GM18907 (cell line): ENCODE data around the gene BCKDK.

ENCODE experiments used
- ATAC-seq: cut with Tn5 transposase; IDR thresholded peaks from one replicate; pipeline ENCODE4 v1.9.1; 2021; ENCODE audit warnings: mild to moderate bottlenecking, moderate library complexity; ENCODE audit not compliant: unreplicated experiment

The BCKDK gene

GRCh38 chr16:31080035-31080629, 28.1 kb upstream of the BCKDK start:
- ATAC-seq, result no peak

DNA sequence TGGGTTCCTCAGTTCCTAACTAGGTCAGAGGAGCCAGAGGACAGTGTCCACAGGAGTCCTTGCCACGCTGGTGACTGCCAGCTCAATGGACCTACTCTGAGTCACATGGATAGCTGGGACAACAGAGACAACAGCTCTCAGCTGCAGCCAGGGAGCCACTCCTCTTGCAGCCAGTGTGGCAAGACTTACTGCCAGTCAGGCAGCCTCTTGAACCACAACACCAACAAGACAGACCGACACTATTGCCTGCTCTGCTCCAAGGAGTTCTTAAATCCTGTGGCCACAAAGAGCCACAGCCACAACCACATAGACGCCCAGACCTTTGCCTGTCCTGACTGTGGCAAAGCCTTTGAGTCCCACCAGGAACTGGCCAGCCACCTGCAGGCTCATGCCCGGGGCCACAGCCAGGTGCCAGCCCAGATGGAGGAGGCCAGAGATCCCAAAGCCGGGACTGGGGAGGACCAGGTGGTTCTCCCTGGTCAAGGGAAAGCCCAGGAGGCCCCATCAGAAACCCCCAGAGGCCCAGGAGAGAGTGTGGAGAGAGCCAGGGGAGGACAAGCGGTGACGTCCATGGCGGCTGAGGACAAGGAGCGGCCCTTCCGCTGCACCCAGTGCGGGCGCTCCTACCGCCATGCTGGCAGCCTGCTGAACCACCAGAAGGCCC, 27.3 kb upstream of the BCKDK start:
- ATAC-seq, result no peak

DNA sequence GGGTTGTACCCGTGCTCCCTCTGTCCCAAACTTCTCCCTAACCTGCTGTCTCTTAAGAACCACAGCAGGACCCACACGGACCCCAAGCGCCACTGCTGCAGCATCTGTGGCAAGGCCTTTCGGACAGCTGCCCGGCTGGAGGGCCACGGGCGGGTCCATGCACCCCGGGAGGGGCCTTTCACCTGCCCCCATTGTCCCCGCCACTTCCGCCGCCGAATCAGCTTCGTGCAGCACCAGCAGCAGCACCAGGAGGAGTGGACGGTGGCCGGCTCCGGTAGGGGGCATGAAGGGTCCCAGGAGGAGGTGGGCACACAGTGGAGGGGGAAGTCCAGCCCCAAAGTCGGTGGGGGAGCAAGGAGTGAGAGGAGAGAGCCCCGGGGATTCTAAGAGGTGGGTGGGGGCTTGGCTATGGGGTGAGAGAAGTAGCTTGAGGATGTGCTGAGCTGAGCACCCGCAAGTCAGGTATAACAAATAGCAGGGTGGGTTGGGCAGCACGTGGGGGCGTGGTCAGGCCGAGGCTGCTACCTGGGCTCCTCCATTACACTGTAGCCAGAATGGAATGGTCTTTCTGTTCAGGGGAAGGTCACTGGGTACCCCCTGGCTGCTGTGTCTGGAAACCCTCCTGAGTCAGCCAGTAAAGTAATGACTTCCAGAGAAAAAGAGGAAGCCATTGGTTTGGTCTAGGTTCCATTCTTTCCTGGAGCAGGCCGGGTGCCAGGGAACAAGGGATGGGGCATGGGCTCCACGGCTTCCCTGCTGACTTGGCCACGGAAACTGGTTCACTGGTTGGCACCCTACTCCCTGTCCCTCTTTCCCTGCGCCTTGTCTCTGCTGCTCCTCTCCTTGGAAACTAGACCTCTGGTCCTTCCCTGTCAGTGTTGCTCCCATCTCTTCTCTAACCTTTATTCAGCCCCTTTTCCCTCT, 26.5 kb upstream of the BCKDK start:
- ATAC-seq, result no peak

DNA sequence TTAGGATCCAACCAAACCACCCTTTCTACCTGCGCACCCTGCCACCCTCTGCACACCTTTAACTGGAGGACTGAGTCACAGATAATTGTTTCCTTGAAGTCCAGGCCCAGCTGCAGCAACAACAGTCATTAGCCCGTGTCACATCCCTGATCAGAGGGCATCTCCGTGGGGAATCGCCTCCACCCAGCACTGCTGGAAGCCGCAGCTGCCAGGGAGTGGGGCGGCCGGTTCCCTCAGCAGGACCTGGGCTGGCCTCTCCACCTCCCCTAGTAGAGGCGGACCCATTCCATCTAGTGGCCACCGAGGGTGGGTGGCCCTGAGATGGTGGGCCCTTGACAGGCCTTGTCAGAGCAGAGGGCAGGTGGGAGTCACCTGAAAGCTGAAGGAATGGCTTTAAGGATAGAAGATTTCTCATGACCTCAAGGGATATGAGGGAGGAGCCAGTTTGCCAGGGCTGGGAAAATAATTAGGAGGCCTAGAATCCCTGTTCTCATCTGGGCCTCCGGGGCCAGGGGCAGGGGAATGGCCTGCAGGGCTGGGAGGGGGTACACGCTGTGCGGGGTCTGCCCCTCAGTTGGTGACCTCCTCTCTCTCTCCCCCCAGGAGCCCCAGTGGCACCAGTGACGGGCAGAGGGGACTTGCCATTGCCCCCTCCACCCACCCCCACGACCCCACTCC, 25.7 kb upstream of the BCKDK start:
- no peak for ATAC-seq

DNA sequence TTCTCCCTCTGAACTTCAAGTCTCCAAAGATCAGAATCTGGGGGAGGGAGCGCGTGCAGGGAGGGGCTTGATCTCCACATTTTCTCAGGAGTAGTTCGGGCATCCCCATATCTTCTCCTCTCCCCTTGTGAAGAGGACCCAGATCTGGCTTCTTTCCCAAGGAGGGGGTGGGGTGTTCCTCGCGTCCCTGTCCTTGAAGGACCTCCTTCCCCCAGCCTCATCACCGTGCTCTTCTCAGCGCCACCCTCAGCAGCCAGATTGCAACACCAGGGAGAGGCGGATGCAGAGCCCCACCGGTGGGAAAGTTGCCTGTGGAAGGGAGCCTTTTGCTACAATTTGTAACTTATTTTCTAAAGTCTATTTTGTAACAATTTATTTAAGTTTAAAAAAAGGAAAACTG, 25.1 kb upstream of the BCKDK start:
- ATAC-seq, result no peak

- ATAC-seq, result no peak
Observed at GRCh38 chr16:31083556-31083955, 24.6 kb upstream of the BCKDK start.

GRCh38 chr16:31083981-31084380, 24.2 kb upstream of the BCKDK start:
- no peak for ATAC-seq

DNA sequence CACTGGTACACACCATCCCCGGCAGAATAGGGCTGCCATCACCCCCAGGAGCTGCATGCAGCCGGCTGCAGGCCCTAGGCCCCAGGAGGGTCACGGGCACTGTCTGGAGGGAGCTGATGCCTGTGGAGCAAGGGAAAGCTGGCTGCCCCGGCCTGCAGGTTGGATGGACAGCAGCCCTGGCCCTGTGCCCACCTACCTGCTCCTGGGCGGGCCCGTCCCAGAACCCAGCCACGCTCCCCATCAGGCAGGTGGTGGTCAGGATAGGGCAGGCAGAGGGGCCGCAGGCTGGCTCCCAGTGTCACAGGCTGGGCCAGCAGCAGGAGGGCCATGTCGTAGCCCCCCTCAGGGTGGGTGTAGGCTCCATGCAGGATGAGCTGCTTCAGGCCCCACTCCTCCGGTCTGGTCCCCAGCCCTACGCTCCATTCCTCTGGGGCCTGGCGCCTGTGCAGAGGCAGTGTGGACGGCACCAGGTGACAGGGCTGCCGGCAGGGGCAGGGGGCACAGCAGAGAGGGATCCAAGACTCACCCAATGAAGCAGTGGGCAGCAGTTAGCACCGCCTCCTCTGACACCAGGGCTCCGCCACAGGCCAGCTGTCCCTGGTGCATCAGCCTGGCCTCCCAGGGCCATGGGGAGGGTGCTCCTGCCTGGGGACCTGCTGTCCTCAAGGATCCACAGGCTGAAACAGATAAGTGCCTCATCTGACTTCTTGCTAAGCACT, 23.4 kb upstream of the BCKDK start:
- no peak for ATAC-seq

- ATAC-seq, result no peak
Observed at GRCh38 chr16:31085411-31085810, 22.8 kb upstream of the BCKDK start.

GRCh38 chr16:31085873-31086628, 22.1 kb upstream of the BCKDK start:
- ATAC-seq, result no peak

DNA sequence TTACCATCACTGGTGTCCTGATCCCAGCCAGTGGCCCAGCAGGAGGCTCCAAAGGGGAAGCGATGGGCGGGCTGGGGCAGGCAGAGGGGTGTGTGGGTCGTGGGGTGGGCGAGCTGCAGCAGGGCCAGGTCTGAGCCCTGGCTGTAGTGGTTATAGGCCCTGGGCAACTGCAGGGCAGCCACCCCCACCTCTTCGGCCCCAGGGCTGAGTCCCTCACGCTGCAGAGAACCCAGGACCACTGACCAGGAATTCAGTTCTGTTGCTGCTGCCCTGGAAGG, 21.6 kb upstream of the BCKDK start:
- ATAC-seq, result no peak

- no peak for ATAC-seq
Observed at GRCh38 chr16:31087481-31087880, 20.7 kb upstream of the BCKDK start.

- no peak for ATAC-seq
Observed at GRCh38 chr16:31087971-31088370, 20.2 kb upstream of the BCKDK start.

- no peak for ATAC-seq
Observed at GRCh38 chr16:31088459-31089183, 19.6 kb upstream of the BCKDK start, which contains the start of gene PRSS53. TSS of gene PRSS53 (minus strand) at chr16:31088943. CDS start at chr16:31088809, 134 bp downstream.

DNA sequence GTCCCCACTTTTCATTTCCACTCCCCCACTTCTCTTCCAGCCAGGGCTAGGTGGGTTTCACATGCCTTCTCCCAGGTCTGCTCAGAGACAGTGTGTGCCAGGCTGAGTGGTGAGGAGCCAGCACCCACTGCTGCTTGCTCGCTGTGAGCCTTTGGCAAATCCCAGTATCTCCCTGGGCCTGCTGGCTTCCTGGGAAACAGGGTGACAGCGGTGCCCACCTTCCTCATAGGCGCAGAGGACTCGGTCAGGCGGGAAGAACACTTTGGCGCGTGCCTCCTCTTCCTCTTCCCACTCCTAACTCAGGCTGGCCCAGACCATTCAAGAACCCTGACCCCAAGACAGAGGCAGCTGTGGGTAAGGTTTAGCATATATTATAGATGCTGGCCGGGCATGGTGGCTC, 19.0 kb upstream of the BCKDK start:
- no peak for ATAC-seq

DNA sequence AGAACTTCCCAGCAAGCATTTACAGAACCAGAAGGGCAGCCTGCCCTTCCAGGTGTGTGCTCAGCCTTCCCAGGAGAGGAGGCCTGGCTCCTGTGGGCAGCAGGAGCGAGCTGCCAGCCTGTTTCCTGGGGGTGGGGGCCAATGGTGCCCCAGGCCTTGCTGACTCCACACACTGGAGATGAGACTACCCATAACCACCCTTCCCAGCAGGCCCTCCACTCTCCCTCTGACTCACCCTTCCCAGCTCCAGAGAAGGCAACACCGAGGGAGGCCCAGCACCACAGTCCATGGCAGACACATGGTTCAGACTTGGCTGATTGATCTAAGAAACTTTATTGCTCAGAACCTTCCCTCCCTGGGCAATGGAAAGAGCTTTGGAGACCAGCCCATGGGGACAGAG, 17.6 kb upstream of the BCKDK start:
- ATAC-seq, result no peak

- ATAC-seq, result no peak
Observed at GRCh38 chr16:31092330-31092729, 15.9 kb upstream of the BCKDK start.

DNA sequence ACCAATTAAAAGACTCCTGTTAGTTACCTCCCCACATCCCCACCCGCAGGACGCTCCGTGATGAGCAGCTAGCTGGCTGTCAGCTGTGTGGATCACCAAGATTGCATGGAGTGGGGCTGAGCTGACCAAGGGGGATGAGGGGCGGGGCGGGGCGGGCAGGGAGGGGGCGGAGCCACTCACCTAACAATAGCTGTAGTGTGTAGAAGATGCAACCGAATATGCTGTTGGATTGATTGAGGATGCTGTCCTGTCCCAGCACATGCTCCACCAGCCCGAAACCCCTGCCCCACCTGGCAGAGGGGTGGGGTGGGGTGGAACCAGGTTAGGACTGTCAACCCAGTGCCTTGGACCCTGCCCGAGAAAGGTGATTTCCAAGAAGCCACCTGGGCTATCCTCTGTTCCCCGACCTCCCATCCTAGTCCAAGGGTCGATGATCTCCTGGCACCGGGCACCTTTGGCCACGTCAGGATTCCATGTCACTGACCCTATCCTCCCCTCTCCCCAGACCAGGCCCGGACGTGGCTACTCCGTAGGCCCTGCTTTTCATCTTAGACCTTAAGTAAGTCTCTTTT, 15.0 kb upstream of the BCKDK start:
- no peak for ATAC-seq

GRCh38 chr16:31094088-31094423, 14.1 kb upstream of the BCKDK start:
- peak; percentile 3 for ATAC-seq
